Keratinocyte (primary cell): ENCODE results near the gene NCAM2.

Experiments
- CTCF ChIP-seq, 3 experiments: IDR thresholded peaks in 1 of 3; conservative IDR thresholded peaks in 1 of 3; optimal IDR thresholded peaks in 1 of 3; 2 replicates in 2 of 3; 3 replicates in 1 of 3; pipeline versions ENCODE3 to v1.5.1; 2011; ENCODE audit warnings: low read length in 3 of 3, mild to moderate bottlenecking in 3 of 3, moderate library complexity in 2 of 3, control low read depth in 1 of 3, inconsistent platforms in 1 of 3; ENCODE audit not compliant: insufficient read depth in 2 of 3; ENCODE audit errors: extremely low read depth in 1 of 3
- EZH2 ChIP-seq: IDR thresholded peaks from one replicate; pipeline ENCODE4 v1.6.1; 2012; ENCODE audit warnings: inconsistent platforms, mild to moderate bottlenecking, low read length, moderate library complexity

- TF ChIP-seq CTCF (optimal IDR thresholded peaks at IDR 0.05 in 1 of 3, IDR thresholded peaks at IDR 0.05 in 1 of 3, conservative IDR thresholded peaks at IDR 0.05 in 1 of 3; ENCODE audit: extremely low read depth in 1 of 3, insufficient read depth in 2 of 3, low read length in 3 of 3) (no peak), EZH2 (no peak)
Measured at GRCh38 chr21:21196087-21196486, 197.9 kb downstream of the NCAM2 start.
